Heart left ventricle (tissue), 13 donors: ENCODE data around the gene MAP2K5.

Experiments used
- POLR2A ChIP-seq, 2 donors: fragments of 450-650 bp; IDR thresholded peaks; one replicate each; pipeline ENCODE4 v1.6.1; 2017; ENCODE audit warnings: antibody characterized with exemption in 2 of 2, mild to moderate bottlenecking in 2 of 2, moderate library complexity in 2 of 2
- TF ChIP-seq, protein P1 (sequence below), 12 donors: fragments of 200-600 bp; sonication (generic) in 4 of 12; IDR thresholded peaks; one replicate each; pipeline versions ENCODE4 v1.5.0 to v1.8.0; 2018 to 2022; ENCODE audit warnings: antibody characterized with exemption in 12 of 12, mild to moderate bottlenecking in 5 of 12
- donor health status: ischemic (EF 13 %, LVEDD 7.1; RV severe dilation, severe dysfunction).
- donor health status: DM: no; HTN: yes; CAD: no.
- donor health status: DM: no; HTN: no; CAD: no.
- donor health status: ischemic (EF 25% LVEDD 6.9; RV normal size, moderate dysfunction).
- donor health status: ischemic (EF 25% LVEDD 5.7; RV mildly dilated, moderate dysfunction).
- donor health status: ischemic (EF 35%, LVEDD 5.7; RV mildly dilated, moderate dysfunction).
- donor health status: nonischemic (EF 11% LVEDD 7.7; RV severe dilation, severe dysfunction).
- donor health status: DM: yes; HTN: yes; CAD: no.
- donor health status: PGD.
- donor health status: ischemic (EF 29% LVEDD 5.4; RV normal size, mild dysfunction).
- donor health status: nonischemic (EF 23%, LVEDD 6.1; RV moderate dilation, normal function).

DNA sequence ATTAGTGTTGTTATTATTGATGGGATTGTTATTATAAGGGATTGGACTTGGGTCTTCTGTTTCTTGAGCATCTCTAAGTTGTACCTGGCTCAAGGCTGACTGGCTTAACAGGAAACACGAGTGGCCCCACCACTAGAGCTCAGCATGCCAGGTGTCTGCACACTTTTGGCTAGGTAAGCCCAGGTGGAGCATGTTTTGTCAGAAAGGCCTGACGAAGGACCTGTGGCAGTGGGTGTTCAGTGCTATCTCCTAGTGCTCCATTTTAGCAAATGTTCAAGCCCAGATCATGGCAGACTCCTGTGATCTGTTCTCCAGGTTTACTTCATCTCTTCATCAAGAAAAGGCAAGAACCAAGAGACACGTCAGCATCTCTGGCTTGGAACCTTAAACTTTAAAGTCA is 3.4 kb downstream of the MAP2K5 start:
- TF ChIP-seq, protein P1, sequence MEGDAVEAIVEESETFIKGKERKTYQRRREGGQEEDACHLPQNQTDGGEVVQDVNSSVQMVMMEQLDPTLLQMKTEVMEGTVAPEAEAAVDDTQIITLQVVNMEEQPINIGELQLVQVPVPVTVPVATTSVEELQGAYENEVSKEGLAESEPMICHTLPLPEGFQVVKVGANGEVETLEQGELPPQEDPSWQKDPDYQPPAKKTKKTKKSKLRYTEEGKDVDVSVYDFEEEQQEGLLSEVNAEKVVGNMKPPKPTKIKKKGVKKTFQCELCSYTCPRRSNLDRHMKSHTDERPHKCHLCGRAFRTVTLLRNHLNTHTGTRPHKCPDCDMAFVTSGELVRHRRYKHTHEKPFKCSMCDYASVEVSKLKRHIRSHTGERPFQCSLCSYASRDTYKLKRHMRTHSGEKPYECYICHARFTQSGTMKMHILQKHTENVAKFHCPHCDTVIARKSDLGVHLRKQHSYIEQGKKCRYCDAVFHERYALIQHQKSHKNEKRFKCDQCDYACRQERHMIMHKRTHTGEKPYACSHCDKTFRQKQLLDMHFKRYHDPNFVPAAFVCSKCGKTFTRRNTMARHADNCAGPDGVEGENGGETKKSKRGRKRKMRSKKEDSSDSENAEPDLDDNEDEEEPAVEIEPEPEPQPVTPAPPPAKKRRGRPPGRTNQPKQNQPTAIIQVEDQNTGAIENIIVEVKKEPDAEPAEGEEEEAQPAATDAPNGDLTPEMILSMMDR (IDR thresholded peaks at IDR 0.05): no peak
- TF ChIP-seq POLR2A (IDR thresholded peaks at IDR 0.05): no peak
